ENCODE results near the gene TSHB. TPM values are rescaled to one million over a fixed set of nuclear protein-coding genes. Genes with fewer than 3 reads are reported as not detected.

The TSHB gene
- total and polyA plus RNA-seq, 3 donors from 2014 or later, result not detected

Other genes with a start within 250 kb of the TSHB start
- 10 to 100 TPM; 27.3 to 47.3 TPM for gene SIKE1, start 249.1 kb upstream of the TSHB start, total RNA-seq
- gene SIKE1, start 249.1 kb upstream of the TSHB start, polyA plus RNA-seq (ENCODE audit: insufficient read depth, low read depth, low replicate concordance), result 27.3 TPM
- 10 to 100 TPM; 29.8 to 66.5 TPM for gene SYCP1, start 175.0 kb upstream of the TSHB start, total RNA-seq
- gene SYCP1, start 175.0 kb upstream of the TSHB start, polyA plus RNA-seq (ENCODE audit: insufficient read depth, low read depth, low replicate concordance), result 10.5 TPM
- gene TSPAN2, start 59.7 kb downstream of the TSHB start, total RNA-seq, result 1 to 10 TPM; 1.0 to 1.2 TPM
- 6.0 TPM for gene TSPAN2, start 59.7 kb downstream of the TSHB start, polyA plus RNA-seq (ENCODE audit: insufficient read depth, low read depth, low replicate concordance)